HepG2 (cell line): ENCODE measurements around the gene IMP3. TPM values are rescaled to one million over a fixed set of nuclear protein-coding genes. Genes with fewer than 3 reads are reported as not detected.

Experiments
- ATAC-seq: fragments of 200-7000 bp; cut with Tn5 transposase; 3 replicates; pipeline ENCODE4 v1.9.1; 2020; ENCODE audit warnings: mild to moderate bottlenecking, moderate library complexity
- BruUV-seq: library from RNA; stranded (reverse); fragments of 400-500 nt; replicated peaks from 2 replicates; lab custom pipeline; 2021; lab: Mats Ljungman, UMichigan
- CTCF ChIA-PET: fragments of 300-600 bp; formaldehyde crosslinking; extraction: SDS; loops from one replicate; lab custom pipeline; 2021; ENCODE audit warnings: low total read pairs, inconsistent platforms, low intra/inter-chr PET ratio; lab: Yijun Ruan, JAX
- POLR2A ChIA-PET: fragments of 350-600 bp; sonication (Branson Sonifier 250); formaldehyde crosslinking; loops from one replicate; lab custom pipeline; 2020; ENCODE audit warnings: antibody characterized with exemption, inconsistent platforms; lab: Yijun Ruan, JAX
- DNase-seq: peaks from one replicate; pipeline ENCODE4 v3.0.0-alpha.2; 2015; ENCODE audit warnings: low spot score
- FAIRE-seq: peaks from 3 replicates; lab custom pipeline; 2011; peaks lifted over from hg19 to GRCh38; lab: Jason Lieb, UNC
- H2AFZ ChIP-seq: one replicate; pipeline ENCODE4 v1.6.1; 2011; ENCODE audit warnings: low read length, inconsistent platforms
- H3K27ac ChIP-seq: fragments of 300-600 bp; 3 replicates; pipeline ENCODE4 v1.8.0; 2011; ENCODE audit warnings: mixed run types, mild to moderate bottlenecking, mixed read lengths, low read length, inconsistent platforms; ENCODE audit not compliant: insufficient read depth; ENCODE audit errors: extremely low read length
- H3K27me3 ChIP-seq, 2 experiments: fragments of 200-600 bp in 1 of 2; 2 replicates in 1 of 2; 3 replicates in 1 of 2; pipeline versions ENCODE4 v1.6.0 to v1.8.0; 2011; ENCODE audit warnings: low read length in 2 of 2, mild to moderate bottlenecking in 2 of 2, moderate library complexity in 2 of 2, inconsistent platforms in 1 of 2; ENCODE audit not compliant: insufficient read depth in 2 of 2, control insufficient read depth in 1 of 2
- H3K36me3 ChIP-seq, 2 experiments: fragments of 200-600 bp in 1 of 2; replicated peaks in 1 of 2; 2 replicates in 1 of 2; 3 replicates in 1 of 2; pipeline versions ENCODE4 v1.5.1 to v1.8.0; 2011; ENCODE audit warnings: low read length in 2 of 2, inconsistent platforms in 1 of 2; ENCODE audit not compliant: insufficient read depth in 2 of 2, control insufficient read depth in 1 of 2
- H3K4me1 ChIP-seq: 2 replicates; pipeline ENCODE4 v1.5.1; 2012; ENCODE audit warnings: low read length, inconsistent platforms; ENCODE audit not compliant: insufficient read depth
- H3K4me2 ChIP-seq: 2 replicates; pipeline ENCODE4 v1.6.0; 2011; ENCODE audit warnings: low read depth, low read length, inconsistent platforms
- H3K4me3 ChIP-seq, 3 experiments: fragments of 200-600 bp in 1 of 3; sonication (generic), shearing (Covaris generic) in 1 of 3; replicated peaks in 1 of 3; 2 replicates each; pipeline ENCODE4 v1.5.1; 2011 to 2016; ENCODE audit warnings: low read length in 3 of 3, inconsistent platforms in 2 of 3, low read depth in 2 of 3, mild to moderate bottlenecking in 2 of 3, control low read depth in 1 of 3, mixed read lengths in 1 of 3; ENCODE audit not compliant: insufficient read depth in 1 of 3
- H3K79me2 ChIP-seq: one replicate; pipeline ENCODE4 v1.6.1; 2011; ENCODE audit warnings: low read length, inconsistent platforms; ENCODE audit not compliant: insufficient read depth
- H3K9ac ChIP-seq: 2 replicates; pipeline ENCODE4 v1.6.0; 2011; ENCODE audit warnings: mild to moderate bottlenecking, low read depth, low read length, inconsistent platforms; ENCODE audit not compliant: insufficient read depth
- H3K9me3 ChIP-seq: 2 replicates; pipeline ENCODE4 v1.5.1; 2012; ENCODE audit warnings: mild to moderate bottlenecking, low read length
- H4K20me1 ChIP-seq: 2 replicates; pipeline ENCODE4 v1.6.0; 2011; ENCODE audit warnings: inconsistent platforms, mild to moderate bottlenecking, low read length, moderate library complexity; ENCODE audit not compliant: insufficient read depth
- CHD4 ChIP-seq: fragments of 200-600 bp; sonication (generic); IDR thresholded peaks from 2 replicates; pipeline ENCODE4 v1.7.0; 2017; ENCODE audit warnings: mild to moderate bottlenecking, low read length, borderline replicate concordance
- HHEX ChIP-seq: IDR thresholded peaks from 2 replicates; pipeline ENCODE4 v1.6.1; 2016; ENCODE audit warnings: control low read depth
- MED13 ChIP-seq: sonication (generic); formaldehyde crosslinking; IDR thresholded peaks from 2 replicates; pipeline ENCODE4 v1.5.0; 2020; ENCODE audit warnings: missing genetic modification reagents
- MEIS2 ChIP-seq: sonication (generic); formaldehyde crosslinking; IDR thresholded peaks from 2 replicates; pipeline ENCODE4 v1.9.0; 2021; ENCODE audit warnings: mild to moderate bottlenecking, missing genetic modification reagents
- SMAD1 ChIP-seq: sonication (generic); formaldehyde crosslinking; IDR thresholded peaks from 2 replicates; pipeline ENCODE4 v1.4.0; 2020; ENCODE audit warnings: missing genetic modification reagents, low read depth, mild to moderate bottlenecking, borderline replicate concordance
- SSRP1 ChIP-seq: IDR thresholded peaks from 2 replicates; pipeline ENCODE4 v1.6.1; 2016; ENCODE audit warnings: control low read depth
- TOE1 ChIP-seq: sonication (generic); formaldehyde crosslinking; IDR thresholded peaks from 2 replicates; pipeline ENCODE4 v1.4.0; 2020; ENCODE audit warnings: mild to moderate bottlenecking, missing genetic modification reagents
- ZBTB10 ChIP-seq: sonication (generic); formaldehyde crosslinking; IDR thresholded peaks from 2 replicates; pipeline ENCODE4 v1.4.0; 2020; ENCODE audit warnings: missing genetic modification reagents, borderline replicate concordance
- ZNF362 ChIP-seq: sonication (generic); formaldehyde crosslinking; IDR thresholded peaks from 2 replicates; pipeline ENCODE4 v1.4.0; 2020; ENCODE audit warnings: missing genetic modification reagents, mild to moderate bottlenecking, borderline replicate concordance
- ZNF703 ChIP-seq: sonication (generic); formaldehyde crosslinking; IDR thresholded peaks from 2 replicates; pipeline ENCODE4 v1.5.1; 2020; ENCODE audit warnings: missing genetic modification reagents, mild to moderate bottlenecking, moderate library complexity, borderline replicate concordance
- WGBS: methylation state at CpG from one replicate; pipeline ENCODE4 v1.1.6; 2017; ENCODE audit warnings: low lambda C conversion rate; 5-methylcytosine and 5-hydroxymethylcytosine counted together
- in situ Hi-C: cut with HindIII; loops from 2 replicates; pipeline ENCODE4 v1.10.0; 2017; ENCODE audit warnings: low pct_unique_long_range_greater_than_20kb; ENCODE audit not compliant: extremely low pct_ligation_motif_present
- intact Hi-C: fragments of 100-400 bp; cut with micrococcal nuclease; formaldehyde crosslinking; loops from one replicate; pipeline ENCODE4 v1.10.0; 2022; ENCODE audit not compliant: unreplicated experiment
- polyA plus RNA-seq, 8 experiments: library from polyadenylated mRNA; depleted of rRNA in 3 of 8; stranded (reverse) in 7 of 8; unstranded in 1 of 8; fragments of >200 nt; fragmentation: Illumina TruSeq in 4 of 8; extraction: Trizol in 4 of 8; gene quantifications; 2 replicates each; pipeline versions ENCODE4 v1.2.1 to v1.2.3, GENCODE V29; 2011 to 2016; ENCODE audit warnings: low read depth in 4 of 8, missing spikeins in 1 of 8, mixed read lengths in 1 of 8; ENCODE audit not compliant: insufficient read depth in 1 of 8
- total RNA-seq, 5 experiments: library from RNA; depleted of rRNA; stranded (reverse); fragments of >200 nt; fragmentation: Illumina TruSeq; extraction: Trizol; gene quantifications; 2 replicates each; pipeline ENCODE4 v1.2.3, GENCODE V29; 2016; ENCODE audit warnings: low read depth in 1 of 5

IMP3 gene
- total and polyA plus RNA-seq, 2 of the 13 experiments (the other 11 are each of a cell fraction or from before 2014, with no cell fraction given): 38.3 to 143 TPM

- ChIA-PET CTCF (no interaction called here), POLR2A (no interaction called here)
- Histone ChIP-seq H3K36me3 (peaks cover 6 to 29% of the 10 kb centered on the region in 2 experiments), H3K27ac (no peak overlapping the region), H3K4me3 (no peak overlapping the region), H3K4me1 (no peaks in the 10 kb centered on the region), H3K9me3 (no peaks in the 10 kb centered on the region), H2AFZ (no peak overlapping the region), H3K4me2 (no peak overlapping the region), H3K9ac (no peak overlapping the region), H3K27me3 (no peaks in the 10 kb centered on the region), H4K20me1 (no peaks in the 10 kb centered on the region), H3K79me2 (no peaks in the 10 kb centered on the region)
- intact Hi-C loops: no loop called here
- in situ Hi-C loops: no loop called here
- WGBS: 84% methylated on average over 4 of the region's 4 CpGs
- no peak for FAIRE-seq
- BruUV-seq: no TSS peak
- TF ChIP-seq TOE1 (no peak), ZNF362 (CRISPR knock-in tag) (no peak), CHD4 (no peak), MEIS2 (CRISPR knock-in tag) (no peak), MED13 (no peak), HHEX (CRISPR knock-in tag) (no peak), ZNF703 (CRISPR knock-in tag) (no peak), SSRP1 (CRISPR knock-in tag) (no peak), SMAD1 (CRISPR knock-in tag) (no peak), ZBTB10 (CRISPR knock-in tag) (no peak)
- DNase-seq: no peak
- no peak for ATAC-seq
Observed at GRCh38 chr15:75620058-75620820, 19.8 kb downstream of the IMP3 start.
